GM18508 (cell line): ENCODE data around the gene AEBP1.

Experiments
- ATAC-seq: cut with Tn5 transposase; IDR thresholded peaks from one replicate; pipeline ENCODE4 v1.9.1; 2021; ENCODE audit warnings: moderate number of reproducible peaks; ENCODE audit not compliant: insufficient read depth, unreplicated experiment

The AEBP1 gene

DNA sequence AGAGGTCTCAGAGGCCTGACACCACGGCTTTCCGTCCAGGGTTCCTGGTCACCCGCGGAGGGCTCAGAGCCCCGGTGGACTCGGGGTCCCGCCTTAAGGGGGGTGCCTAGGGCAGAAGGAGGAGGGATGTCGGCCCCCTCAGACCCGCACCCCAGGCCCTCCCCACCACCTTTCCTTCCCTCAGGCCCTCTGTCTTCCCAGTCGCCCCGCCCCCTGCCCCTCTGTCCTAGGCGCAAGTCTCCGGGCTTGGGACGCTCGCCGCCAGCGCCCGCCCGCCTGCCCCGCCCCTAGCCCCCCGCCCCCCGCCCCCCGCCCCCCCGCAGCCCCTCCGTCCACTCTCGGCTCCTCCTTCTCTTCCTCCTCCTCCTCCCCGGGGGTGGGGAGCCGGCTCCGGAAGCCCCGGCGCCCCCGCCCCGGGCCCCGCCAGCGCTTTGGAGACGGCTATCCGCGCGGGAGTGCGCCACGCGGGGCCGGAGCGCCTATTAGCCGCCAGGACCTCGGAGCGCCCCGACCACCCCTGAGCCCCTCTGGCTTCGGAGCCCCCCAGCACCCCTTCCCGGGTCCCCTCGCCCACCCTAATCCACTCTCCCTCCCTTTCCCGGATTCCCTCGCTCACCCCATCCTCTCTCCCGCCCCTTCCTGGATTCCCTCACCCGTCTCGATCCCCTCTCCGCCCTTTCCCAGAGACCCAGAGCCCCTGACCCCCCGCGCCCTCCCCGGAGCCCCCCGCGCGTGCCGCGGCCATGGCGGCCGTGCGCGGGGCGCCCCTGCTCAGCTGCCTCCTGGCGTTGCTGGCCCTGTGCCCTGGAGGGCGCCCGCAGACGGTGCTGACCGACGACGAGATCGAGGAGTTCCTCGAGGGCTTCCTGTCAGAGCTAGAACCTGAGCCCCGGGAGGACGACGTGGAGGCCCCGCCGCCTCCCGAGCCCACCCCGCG, at the start of gene AEBP1:
Gene AEBP1, plus strand, starts transcription at position 423 of the 937 bp plus-strand sequence. Its CDS starts 321 bp downstream, at position 744.
- ATAC-seq, result no peak

- no peak for ATAC-seq
These were observed 47.5 kb upstream of the AEBP1 start for GRCh38 chr7:44056681-44057080.

DNA sequence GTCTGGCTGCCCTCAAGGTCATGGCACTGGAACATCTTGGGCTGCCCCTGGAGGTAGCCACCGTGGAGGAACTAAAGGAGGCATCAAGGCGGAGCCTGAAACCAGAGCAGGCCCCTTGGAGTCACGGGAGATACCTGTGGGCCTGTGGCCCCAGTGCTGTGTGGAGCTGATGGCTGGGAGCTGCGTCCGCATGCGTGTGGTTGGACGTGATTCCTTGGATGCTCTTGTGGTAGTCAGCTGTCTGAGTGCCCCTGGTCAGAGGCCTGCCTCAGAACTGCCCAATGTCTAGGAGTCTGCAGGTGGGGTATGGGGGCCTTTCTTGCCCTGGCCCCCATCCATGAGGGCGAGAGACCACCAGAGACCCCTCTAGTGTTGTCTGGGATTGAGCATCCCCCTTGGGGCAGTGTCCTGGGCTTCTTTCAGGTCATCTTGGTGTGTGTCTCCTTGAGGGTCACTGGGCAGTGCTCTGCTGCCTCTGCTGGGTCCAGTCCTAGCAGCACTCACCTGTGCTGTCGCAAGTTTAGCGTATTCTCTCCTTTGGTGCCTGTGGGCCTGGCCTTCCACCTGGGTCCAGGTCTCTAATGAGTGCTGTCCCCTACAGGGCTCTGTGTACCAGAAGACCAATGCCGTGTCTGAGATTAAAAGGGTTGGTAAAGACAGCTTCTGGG, 46.8 kb upstream of the AEBP1 start:
- no peak for ATAC-seq

DNA sequence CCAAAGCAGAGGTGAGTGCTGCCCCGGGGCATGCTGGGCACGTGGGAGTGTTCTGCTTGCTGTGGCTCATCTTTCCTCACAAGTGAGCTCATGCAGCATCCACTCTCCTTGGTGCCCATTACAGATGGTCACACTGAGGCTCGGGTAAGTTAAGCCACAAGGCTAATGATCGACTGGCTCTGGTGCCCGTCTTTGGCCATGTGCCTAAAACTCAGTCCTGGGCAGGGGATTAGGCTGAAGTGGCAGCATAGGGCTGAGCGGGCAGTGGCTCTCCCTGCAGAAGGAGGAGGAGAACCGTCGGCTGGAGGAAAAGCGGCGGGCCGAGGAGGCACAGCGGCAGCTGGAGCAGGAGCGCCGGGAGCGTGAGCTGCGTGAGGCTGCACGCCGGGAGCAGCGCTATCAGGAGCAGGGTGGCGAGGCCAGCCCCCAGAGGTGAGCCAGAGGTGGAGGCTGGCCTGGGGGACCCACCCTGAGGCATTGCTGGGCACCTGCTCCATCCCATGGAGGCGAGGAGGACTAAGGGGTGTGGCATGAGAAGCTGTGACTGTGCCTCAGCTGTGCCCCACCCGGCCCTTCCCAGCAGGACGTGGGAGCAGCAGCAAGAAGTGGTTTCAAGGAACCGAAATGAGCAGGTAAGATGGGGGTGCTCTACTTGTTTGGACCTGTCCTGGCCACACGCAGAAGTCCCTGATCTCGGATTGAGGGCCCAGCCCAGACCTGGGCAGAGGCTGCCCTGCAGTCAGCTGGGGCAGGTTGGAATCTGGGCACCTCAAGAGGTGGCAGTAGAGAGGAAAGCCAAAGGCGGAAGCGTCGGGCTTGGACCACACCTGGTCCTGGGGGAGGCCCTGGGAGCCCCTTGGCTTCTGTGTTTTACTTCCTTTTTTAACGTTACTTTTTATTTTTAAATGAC, 46.0 kb upstream of the AEBP1 start:
- no peak for ATAC-seq

- ATAC-seq, result no peak
These were observed 45.4 kb upstream of the AEBP1 start for GRCh38 chr7:44058759-44059218.

GRCh38 chr7:44059219-44060090, 44.7 kb upstream of the AEBP1 start:
- ATAC-seq, result no peak

- no peak for ATAC-seq
These were observed 43.8 kb upstream of the AEBP1 start for GRCh38 chr7:44060091-44060947.

DNA sequence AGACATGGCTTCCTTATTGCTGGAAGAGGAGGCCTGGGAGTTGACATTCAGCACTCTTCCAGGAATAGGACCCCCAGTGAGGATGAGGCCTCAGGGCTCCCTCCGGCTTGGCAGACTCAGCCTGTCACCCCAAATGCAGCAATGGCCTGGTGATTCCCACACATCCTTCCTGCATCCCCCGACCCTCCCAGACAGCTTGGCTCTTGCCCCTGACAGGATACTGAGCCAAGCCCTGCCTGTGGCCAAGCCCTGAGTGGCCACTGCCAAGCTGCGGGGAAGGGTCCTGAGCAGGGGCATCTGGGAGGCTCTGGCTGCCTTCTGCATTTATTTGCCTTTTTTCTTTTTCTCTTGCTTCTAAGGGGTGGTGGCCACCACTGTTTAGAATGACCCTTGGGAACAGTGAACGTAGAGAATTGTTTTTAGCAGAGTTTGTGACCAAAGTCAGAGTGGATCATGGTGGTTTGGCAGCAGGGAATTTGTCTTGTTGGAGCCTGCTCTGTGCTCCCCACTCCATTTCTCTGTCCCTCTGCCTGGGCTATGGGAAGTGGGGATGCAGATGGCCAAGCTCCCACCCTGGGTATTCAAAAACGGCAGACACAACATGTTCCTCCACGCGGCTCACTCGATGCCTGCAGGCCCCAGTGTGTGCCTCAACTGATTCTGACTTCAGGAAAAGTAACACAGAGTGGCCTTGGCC, 43.0 kb upstream of the AEBP1 start:
- no peak for ATAC-seq

DNA sequence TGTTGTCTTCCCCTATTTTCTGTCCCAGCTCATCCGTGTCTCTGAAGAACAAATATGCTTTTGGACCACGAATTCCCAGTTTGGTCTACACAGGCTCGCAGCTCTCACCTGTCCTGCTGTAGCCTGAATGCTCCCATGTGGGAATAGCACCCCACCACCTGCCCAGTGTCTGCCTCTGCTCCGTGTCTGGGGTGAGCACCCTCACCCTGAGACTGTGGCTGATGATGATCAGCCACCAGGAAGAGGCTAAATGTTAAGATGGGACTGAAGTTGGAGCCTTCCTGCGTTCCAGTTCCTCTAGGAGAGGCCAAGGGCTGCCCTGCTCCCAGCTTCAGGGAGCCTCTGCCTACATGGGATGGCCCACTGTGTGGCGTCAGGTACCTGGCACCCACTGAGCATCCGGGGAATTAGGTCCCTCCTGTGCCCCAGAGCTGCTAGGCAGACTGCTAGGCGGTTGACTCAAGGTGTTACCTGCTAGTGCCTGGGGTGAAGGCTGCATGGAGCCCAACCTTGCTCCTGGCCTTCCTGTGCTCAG, 42.4 kb upstream of the AEBP1 start:
- ATAC-seq, result no peak

GRCh38 chr7:44062180-44062902, 41.8 kb upstream of the AEBP1 start:
- ATAC-seq, result no peak

DNA sequence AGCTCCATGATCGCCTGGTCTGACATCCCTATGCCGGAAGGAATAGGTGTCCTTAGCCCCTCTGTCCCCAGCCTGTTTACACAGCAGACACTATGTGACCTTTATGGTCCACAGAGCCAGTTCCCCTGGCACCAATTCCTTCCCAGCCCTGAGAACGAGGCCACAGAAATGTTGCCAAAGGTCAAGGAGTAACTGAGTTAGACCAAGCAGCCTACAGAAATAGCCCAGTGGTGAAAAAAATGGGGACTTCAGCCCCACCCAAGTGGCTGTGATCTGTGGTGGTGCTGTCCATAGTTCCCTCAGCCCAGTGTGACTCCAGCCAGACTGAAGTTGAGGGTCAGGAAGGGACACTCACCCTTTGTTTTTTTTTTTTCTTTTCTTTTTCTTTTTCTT, 41.2 kb upstream of the AEBP1 start:
- ATAC-seq, result no peak

DNA sequence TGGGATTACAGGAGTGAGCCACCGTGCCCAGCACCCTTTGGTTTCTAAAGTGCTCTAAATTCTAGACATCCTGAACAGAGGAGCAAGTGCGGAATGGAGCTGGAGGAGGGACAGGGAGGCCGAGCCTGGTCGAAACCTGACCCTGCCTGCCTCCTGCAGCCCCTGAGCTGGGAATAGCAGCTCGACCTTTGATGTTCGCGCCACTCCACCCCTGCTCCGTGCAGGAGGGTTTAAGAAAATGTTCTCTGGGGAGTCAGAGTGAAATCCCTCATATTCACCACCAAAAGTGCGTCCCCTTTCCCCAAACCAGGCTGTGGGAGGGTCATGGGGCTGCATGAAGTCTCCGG, 40.6 kb upstream of the AEBP1 start:
- ATAC-seq, result no peak

- ATAC-seq, result no peak
These were observed 40.1 kb upstream of the AEBP1 start for GRCh38 chr7:44063894-44064651.

- ATAC-seq, result no peak
These were observed 39.2 kb upstream of the AEBP1 start for GRCh38 chr7:44064791-44065430.

- no peak for ATAC-seq
These were observed 38.6 kb upstream of the AEBP1 start, which contains the start of gene PGAM2 for GRCh38 chr7:44065431-44066110. TSS of gene PGAM2 (minus strand) at chr7:44065567. CDS start at chr7:44065529, 38 bp downstream.
